RWPE1 (cell line): ENCODE results near the gene CCDC148.
A peak's percentile ranks its signal among the peaks of the same experiment; 100 is the strongest.

Experiments used
- CTCF ChIA-PET: fragments of 350-600 bp; sonication (Branson Sonifier 250); formaldehyde crosslinking; extraction: SDS; loops from one replicate; lab custom pipeline; 2021; lab: Yijun Ruan, JAX
- POLR2A ChIA-PET: fragments of 400-600 bp; formaldehyde crosslinking; extraction: SDS; loops from one replicate; lab custom pipeline; 2020; ENCODE audit warnings: antibody characterized with exemption; ENCODE audit not compliant: low non-redundant PET; lab: Yijun Ruan, JAX
- DNase-seq: peaks from one replicate; pipeline ENCODE4 v3.0.0; 2012; ENCODE audit warnings: low spot score
- H3K27ac ChIP-seq: fragments of 450-650 bp; 2 replicates; pipeline ENCODE4 v1.5.1; 2017
- TF ChIP-seq, protein P1 (sequence below): fragments of 450-650 bp; conservative IDR thresholded peaks from 2 replicates; pipeline ENCODE4 v1.5.1; 2017; ENCODE audit warnings: low read depth, mild to moderate bottlenecking

The CCDC148 gene

DNA sequence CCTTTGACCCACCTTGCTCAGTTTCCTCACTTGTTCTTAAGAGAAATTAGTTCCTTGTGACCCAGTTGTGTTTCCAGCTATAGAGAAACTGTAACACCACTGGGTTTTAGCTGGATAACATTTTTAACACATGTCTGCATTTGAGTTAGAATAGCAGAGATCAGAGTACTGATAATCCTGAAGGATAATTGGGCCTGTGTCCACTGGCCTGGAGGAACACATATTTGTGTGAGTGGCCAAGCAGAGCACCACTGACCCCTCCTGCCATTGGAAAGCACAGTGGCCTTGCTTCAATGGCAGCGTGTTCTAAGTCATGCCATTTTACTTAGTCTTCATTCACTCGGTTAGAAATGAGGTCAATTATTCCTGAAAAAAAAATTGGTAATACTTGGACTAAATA lies 42.8 kb upstream of the CCDC148 start:
- ChIA-PET POLR2A (no interaction called here), CTCF (no interaction called here)
- TF ChIP-seq, protein P1, sequence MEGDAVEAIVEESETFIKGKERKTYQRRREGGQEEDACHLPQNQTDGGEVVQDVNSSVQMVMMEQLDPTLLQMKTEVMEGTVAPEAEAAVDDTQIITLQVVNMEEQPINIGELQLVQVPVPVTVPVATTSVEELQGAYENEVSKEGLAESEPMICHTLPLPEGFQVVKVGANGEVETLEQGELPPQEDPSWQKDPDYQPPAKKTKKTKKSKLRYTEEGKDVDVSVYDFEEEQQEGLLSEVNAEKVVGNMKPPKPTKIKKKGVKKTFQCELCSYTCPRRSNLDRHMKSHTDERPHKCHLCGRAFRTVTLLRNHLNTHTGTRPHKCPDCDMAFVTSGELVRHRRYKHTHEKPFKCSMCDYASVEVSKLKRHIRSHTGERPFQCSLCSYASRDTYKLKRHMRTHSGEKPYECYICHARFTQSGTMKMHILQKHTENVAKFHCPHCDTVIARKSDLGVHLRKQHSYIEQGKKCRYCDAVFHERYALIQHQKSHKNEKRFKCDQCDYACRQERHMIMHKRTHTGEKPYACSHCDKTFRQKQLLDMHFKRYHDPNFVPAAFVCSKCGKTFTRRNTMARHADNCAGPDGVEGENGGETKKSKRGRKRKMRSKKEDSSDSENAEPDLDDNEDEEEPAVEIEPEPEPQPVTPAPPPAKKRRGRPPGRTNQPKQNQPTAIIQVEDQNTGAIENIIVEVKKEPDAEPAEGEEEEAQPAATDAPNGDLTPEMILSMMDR = no peak
- H3K27ac ChIP-seq = no peak overlapping the region
- DNase-seq = no peak

DNA sequence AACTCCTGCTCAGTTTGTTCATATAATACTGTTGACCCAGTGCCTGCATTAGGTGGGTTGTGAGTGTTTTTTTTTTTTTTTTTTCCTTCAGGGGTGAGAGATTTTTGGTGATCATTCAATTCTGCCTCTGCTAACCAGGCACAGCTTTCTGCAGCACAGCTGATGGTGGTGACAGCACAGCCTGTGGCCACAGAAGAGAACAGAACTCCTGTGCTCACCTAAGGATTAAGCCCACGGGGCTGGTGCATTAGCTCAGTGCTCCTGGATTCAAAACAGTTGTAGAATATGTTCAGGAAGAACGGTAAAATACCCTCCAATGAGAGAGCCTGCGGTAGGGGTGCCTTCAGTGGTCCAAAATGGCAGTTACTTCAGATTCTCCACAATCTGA lies 42.2 kb upstream of the CCDC148 start:
- no peak for DNase-seq
- TF ChIP-seq, protein P1 = no peak
- H3K27ac ChIP-seq = no peak overlapping the region
- CTCF ChIA-PET = no interaction called here
- POLR2A ChIA-PET = no interaction called here

DNA sequence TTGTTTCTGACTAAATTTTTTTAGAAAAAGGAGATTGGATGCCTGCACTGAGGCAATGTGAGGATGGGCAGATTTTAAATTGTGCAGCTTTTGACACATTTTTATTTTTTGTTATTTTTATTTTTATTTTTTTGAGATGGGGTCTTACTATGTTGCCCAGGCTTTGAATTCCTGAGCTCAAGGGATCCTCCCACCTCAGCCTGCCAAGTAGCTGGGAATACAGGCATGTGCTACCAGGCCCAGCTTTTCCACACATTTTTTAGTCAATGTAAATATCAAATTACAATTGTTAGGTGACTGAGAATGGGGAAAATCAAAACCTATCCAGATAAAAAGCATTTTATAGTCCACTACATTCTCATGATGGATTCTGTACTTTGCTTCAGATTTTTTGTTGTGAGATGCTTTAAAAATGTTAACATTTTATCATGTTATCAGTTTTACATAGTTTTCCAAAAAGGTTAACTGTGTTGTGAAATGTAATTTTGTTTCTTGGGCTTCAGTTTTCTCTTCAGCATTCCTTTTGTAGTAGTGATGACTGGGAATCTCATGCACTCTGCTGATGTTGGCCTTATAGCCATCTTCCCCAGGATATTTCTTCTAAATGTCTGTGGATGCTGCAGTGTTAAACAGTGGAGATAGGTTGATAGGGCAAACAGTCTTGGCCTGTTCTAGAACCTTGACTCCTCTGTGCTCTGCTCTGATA lies 41.6 kb upstream of the CCDC148 start:
- TF ChIP-seq, protein P1 = no peak
- ChIA-PET POLR2A (no interaction called here), CTCF (interaction anchor here (0.6 to 1.0 kb wide), 3 partner anchors 10 to 205 kb away, joined by 3 to 6 read pairs (median 4); no protein-coding TSS in a partner anchor)
- H3K27ac ChIP-seq = no peak overlapping the region
- no peak for DNase-seq

DNA sequence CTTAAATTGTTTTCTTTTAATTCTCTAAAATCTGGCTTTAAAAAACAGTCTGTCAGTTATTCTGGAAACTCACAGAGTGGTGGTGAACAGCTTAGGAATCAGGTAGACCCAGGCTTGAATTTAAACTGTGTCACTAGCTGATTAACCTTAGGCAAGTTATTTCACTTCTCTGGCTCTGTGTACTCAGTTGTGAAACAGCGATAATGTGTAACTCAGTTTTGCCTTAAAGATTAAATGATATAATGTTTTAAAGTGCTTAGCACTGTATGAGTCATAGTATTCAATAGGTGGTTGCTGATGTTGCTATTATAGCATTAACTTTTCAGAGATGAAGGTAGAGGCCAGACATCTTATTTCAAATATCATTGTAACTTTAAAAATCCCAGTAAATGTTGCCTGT lies 40.9 kb upstream of the CCDC148 start:
- POLR2A ChIA-PET = no interaction called here
- TF ChIP-seq, protein P1 = no peak
- peak; percentile 66 for DNase-seq
- CTCF ChIA-PET = interaction anchor here (0.6 to 1.0 kb wide), 3 partner anchors 9 to 206 kb away, joined by 3 to 6 read pairs (median 4); no protein-coding TSS in a partner anchor
- H3K27ac ChIP-seq = no peak overlapping the region

DNA sequence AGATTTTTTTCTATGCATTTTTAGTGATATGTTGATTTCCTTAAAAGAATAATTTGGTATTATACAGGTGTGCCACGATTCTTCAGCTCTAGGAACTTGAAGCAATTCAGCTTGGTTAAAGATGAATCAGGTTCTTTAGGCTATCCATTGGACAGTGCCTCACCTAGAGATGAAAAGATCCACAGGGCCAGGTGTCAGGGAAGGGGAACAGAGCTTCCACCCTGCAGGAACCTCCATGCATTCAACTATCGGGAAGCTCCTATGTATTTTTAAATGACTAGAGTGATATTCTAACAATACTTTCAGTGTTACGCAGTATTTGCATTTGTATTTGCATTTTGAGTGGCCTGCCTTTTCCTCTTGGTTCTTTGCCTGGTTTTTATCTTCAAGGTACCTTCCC lies 40.4 kb upstream of the CCDC148 start:
- DNase-seq = no peak
- ChIA-PET CTCF (interaction anchor here (0.8 to 1.0 kb wide), 2 partner anchors 9 to 207 kb away, joined by 3 to 6 read pairs; no protein-coding TSS in a partner anchor), POLR2A (interaction anchor here (0.7 kb wide), 1 partner anchor 124 kb away, joined by 3 read pairs; no protein-coding TSS in a partner anchor)
- TF ChIP-seq, protein P1 = no peak
- H3K27ac ChIP-seq = no peak overlapping the region

DNA sequence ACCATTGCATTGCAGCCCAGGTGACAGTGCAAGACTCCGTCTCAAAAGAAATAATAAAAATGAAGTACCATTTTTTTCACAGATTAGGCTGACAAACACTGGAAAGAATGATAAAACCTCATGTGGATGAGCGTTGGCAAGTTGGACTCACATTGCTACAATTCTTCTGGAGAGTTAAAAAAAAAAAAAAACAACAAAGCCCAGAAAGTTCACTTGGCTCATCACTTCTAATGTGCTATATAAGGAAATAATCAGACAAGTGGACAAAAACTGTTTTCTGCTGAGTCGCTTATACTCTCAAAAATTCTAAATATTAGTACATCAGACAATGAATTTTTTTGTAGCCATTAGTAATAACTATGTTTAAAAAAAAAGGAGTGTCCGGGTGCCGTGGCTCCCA lies 38.6 kb upstream of the CCDC148 start:
- CTCF ChIA-PET = no interaction called here

More for the DNA sequence above, 38.6 kb upstream of the CCDC148 start:
- H3K27ac ChIP-seq = no peak overlapping the region
- no peak for DNase-seq
- POLR2A ChIA-PET = no interaction called here
- TF ChIP-seq, protein P1 = no peak
